GM06990 (cell line): ENCODE data around the gene ADPGK.

Experiments used
- DNase-seq: peaks from one replicate; pipeline ENCODE4 v3.0.0-alpha.2; 2011; ENCODE audit not compliant: insufficient read length; ENCODE audit errors: extremely low read depth
- H3K27me3 ChIP-seq: replicated peaks from 2 replicates; pipeline ENCODE4 v1.6.0; 2011; ENCODE audit warnings: low read length; ENCODE audit not compliant: control insufficient read depth, insufficient read depth
- H3K36me3 ChIP-seq: 2 replicates; pipeline ENCODE4 v1.5.1; 2011; ENCODE audit warnings: low read length; ENCODE audit not compliant: control insufficient read depth, insufficient read depth
- H3K4me3 ChIP-seq: replicated peaks from 2 replicates; pipeline ENCODE4 v1.5.1; 2011; ENCODE audit warnings: low read depth, mild to moderate bottlenecking, control low read depth, low read length
- TF ChIP-seq, protein P1 (sequence below): IDR thresholded peaks from 2 replicates; pipeline ENCODE4 v1.5.1; 2011; ENCODE audit warnings: low read length, control low read depth, mild to moderate bottlenecking, inconsistent platforms; ENCODE audit not compliant: insufficient read depth, poor library complexity, severe bottlenecking

The ADPGK gene

DNA sequence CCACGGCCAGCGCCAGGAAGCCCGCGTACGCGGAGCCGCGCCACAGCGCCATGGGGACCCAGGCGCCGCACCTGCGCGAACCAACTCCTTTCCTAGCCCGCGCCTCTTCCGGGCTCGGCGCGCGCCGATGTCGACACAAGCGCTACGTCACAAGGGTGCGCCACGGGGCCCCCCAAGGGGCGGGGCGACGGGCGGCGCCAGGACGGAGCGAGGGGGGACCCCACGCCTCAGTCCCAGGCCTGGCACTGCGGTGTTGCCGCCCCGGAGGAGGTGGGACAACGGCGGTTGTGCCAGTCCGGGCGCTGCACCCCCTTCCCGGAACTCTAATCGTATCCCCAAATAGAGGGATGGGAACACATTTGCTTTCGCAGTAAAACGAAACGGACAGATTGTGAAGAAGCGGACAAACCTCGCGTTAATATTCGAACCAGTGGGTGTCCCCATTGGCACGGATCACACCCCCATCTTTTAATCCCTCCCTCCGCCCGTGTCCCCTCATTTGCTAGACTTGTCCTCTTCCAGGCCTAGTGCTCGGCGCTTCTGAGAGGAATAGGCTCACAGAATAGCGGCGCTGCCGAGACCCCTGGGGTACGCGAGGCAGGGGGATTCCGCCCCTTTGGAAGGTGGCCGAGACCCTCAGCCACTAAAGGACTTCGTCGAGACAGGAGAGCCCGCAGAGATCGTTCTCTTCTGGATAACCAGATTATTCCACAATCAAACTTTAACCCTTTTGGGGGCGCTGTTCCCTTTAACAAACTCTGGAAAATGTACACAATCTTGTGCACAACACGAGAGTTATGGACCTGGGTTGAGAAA is at the start of gene ADPGK:
Gene ADPGK (minus strand): TSS at position 119 of the 816 bp plus-strand sequence. CDS start 67 bp downstream, at position 52.
- TF ChIP-seq, protein P1, sequence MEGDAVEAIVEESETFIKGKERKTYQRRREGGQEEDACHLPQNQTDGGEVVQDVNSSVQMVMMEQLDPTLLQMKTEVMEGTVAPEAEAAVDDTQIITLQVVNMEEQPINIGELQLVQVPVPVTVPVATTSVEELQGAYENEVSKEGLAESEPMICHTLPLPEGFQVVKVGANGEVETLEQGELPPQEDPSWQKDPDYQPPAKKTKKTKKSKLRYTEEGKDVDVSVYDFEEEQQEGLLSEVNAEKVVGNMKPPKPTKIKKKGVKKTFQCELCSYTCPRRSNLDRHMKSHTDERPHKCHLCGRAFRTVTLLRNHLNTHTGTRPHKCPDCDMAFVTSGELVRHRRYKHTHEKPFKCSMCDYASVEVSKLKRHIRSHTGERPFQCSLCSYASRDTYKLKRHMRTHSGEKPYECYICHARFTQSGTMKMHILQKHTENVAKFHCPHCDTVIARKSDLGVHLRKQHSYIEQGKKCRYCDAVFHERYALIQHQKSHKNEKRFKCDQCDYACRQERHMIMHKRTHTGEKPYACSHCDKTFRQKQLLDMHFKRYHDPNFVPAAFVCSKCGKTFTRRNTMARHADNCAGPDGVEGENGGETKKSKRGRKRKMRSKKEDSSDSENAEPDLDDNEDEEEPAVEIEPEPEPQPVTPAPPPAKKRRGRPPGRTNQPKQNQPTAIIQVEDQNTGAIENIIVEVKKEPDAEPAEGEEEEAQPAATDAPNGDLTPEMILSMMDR, result peak; percentile 42
- Histone ChIP-seq H3K36me3 (peaks cover 3% of the 10 kb centered on the region), H3K27me3 (no peaks in the 10 kb centered on the region), H3K4me3 (peak within 1 kb of the TSS; percentile 97)
- DNase-seq, result peak; percentile 97

DNA sequence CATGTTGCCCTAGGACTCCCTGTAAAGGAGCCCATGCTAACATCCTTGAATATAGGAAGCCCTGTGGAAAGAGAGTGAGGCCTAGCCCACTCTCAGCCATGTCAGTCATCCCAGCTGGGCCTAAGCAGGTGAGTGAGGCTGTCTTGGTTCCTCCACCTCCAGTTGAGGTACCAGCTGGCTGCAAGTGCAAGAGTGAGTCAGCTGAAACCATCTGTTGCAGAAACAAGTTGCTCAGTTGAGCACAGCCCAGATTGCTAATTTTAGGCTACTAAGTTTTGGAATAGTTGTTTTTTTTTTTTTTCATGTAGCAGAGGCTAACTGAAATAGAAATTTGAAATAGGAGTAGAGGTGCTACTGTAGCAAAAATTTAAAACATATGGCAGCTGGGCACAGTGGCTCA is 43.7 kb upstream of the ADPGK start:
- peaks cover 2% of the 10 kb centered on the region; the same call in 1 of the 2 replicates for H3K27me3 ChIP-seq
- no peaks in the 10 kb centered on the region for H3K36me3 ChIP-seq
- no peak for DNase-seq
- no peak overlapping the region for H3K4me3 ChIP-seq
- TF ChIP-seq, protein P1, result no peak

DNA sequence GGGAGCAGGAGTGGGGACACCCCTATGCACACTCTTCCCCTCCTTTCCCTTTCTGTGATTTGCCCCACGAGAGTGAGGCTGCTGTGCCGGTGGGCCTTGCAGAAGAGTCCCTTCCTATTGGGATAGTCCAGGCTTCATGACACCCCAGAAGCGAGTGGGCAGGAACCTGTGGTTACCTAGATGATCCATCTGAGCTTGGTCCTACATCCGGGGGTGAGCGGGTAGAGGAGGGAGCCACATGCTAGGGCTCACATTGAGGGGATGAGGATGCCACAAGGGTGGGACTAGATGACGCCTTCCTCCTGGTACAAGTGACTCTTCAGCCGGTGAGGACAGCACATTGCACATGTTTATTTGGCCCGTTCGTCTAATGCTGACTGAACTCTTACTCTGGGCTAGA is 43.1 kb upstream of the ADPGK start:
- H3K4me3 ChIP-seq, result no peak overlapping the region
- TF ChIP-seq, protein P1, result no peak
- H3K36me3 ChIP-seq, result no peaks in the 10 kb centered on the region
- peaks cover 2% of the 10 kb centered on the region; the same call in 1 of the 2 replicates for H3K27me3 ChIP-seq
- DNase-seq, result no peak

DNA sequence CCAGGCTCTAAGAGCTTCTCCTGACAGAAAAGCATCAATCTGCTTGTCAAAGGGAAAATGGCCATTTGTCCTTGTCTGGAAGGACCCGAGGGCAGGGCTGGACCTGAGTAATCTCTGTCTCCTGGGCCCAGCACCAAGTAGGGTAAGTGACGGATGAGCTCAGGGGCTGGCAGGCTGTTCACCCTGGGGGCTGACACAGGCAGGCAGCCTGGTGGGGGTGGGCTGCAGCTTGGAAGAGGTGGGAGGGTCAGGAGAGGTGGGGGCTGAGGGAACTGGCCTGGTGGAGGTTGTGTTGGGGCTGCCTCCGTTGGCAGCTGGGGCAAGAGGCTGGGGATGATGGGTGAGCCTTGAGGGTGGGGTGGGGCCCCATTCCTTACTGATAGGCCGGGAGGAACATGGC is 42.3 kb upstream of the ADPGK start:
- DNase-seq, result no peak
- TF ChIP-seq, protein P1, result no peak
- Histone ChIP-seq H3K36me3 (no peaks in the 10 kb centered on the region), H3K27me3 (peaks cover 2% of the 10 kb centered on the region; the same call in 1 of the 2 replicates), H3K4me3 (no peak overlapping the region)

DNA sequence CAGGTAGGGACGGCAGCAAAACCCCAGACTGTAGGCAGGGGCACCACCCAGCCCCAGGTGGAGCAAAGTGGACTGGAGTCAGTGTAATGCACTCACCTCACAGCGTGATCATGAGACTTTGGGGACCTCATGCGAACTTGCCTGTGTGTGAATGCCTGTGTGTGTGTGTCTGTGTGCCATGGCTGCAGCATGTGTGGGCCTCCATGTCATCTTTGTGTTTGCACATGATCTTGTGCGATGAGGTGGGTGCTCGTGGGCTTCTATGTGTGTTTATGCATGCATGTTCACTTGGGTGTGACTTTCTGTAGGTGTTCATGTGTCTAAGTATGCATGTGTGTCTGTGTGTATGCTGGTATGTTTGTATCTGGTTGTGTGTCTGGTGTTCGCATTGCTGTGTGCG is 41.2 kb upstream of the ADPGK start:
- no peak for DNase-seq

More for the DNA sequence above, 41.2 kb upstream of the ADPGK start:
- peaks cover 2% of the 10 kb centered on the region; the same call in 1 of the 2 replicates for H3K27me3 ChIP-seq
- H3K36me3 ChIP-seq, result no peaks in the 10 kb centered on the region
- H3K4me3 ChIP-seq, result no peak overlapping the region
- TF ChIP-seq, protein P1, result no peak
